Keratinocyte (primary cell): ENCODE measurements around the gene DIP2C. TPM values are rescaled to one million over a fixed set of nuclear protein-coding genes. Genes with fewer than 3 reads are reported as not detected.

ENCODE experiments used
- DNase-seq: peaks from one replicate; pipeline ENCODE4 v3.0.0-alpha.2; 2011; ENCODE audit warnings: low read depth, missing footprints, low spot score
- FAIRE-seq: peaks from 2 replicates; lab custom pipeline; 2011; peaks lifted over from hg19 to GRCh38; lab: Jason Lieb, UNC
- H2AFZ ChIP-seq: 2 replicates; pipeline ENCODE4 v1.6.0; 2012; ENCODE audit warnings: low read length, control low read depth, inconsistent platforms; ENCODE audit not compliant: control insufficient read depth
- H3K27ac ChIP-seq: 2 replicates; pipeline ENCODE4 v1.5.1; 2011; ENCODE audit warnings: low read length; ENCODE audit not compliant: control insufficient read depth, insufficient read depth
- H3K27me3 ChIP-seq: 3 replicates; pipeline ENCODE4 v1.6.0; 2011; ENCODE audit warnings: low read length; ENCODE audit not compliant: control insufficient read depth, insufficient read depth; ENCODE audit errors: extremely low read depth
- H3K36me3 ChIP-seq, 2 experiments: 2 replicates in 1 of 2; 3 replicates in 1 of 2; pipeline ENCODE4 v1.5.1; 2011; ENCODE audit warnings: low read length in 2 of 2, mild to moderate bottlenecking in 1 of 2; ENCODE audit not compliant: control insufficient read depth in 2 of 2, insufficient read depth in 2 of 2; ENCODE audit errors: extremely low read depth in 1 of 2
- H3K4me1 ChIP-seq: 3 replicates; pipeline ENCODE4 v1.5.1; 2011; ENCODE audit warnings: low read length; ENCODE audit not compliant: control insufficient read depth, insufficient read depth; ENCODE audit errors: extremely low read depth
- H3K4me2 ChIP-seq: 3 replicates; pipeline ENCODE4 v1.6.0; 2011; ENCODE audit warnings: low read depth, low read length; ENCODE audit not compliant: control insufficient read depth, insufficient read depth; ENCODE audit errors: extremely low read depth
- H3K4me3 ChIP-seq, 3 experiments: fragments of 200-600 bp in 1 of 3; sonication (generic) in 1 of 3; 2 replicates in 2 of 3; 3 replicates in 1 of 3; pipeline ENCODE4 v1.5.1; 2011 to 2016; ENCODE audit warnings: low read length in 3 of 3, mild to moderate bottlenecking in 3 of 3, control low read depth in 2 of 3, inconsistent platforms in 1 of 3, low read depth in 1 of 3, mixed read lengths in 1 of 3, mixed run types in 1 of 3, moderate library complexity in 1 of 3; ENCODE audit not compliant: control insufficient read depth in 2 of 3, insufficient read depth in 2 of 3; ENCODE audit errors: extremely low read depth in 1 of 3
- H3K79me2 ChIP-seq: 2 replicates; pipeline ENCODE4 v1.6.0; 2012; ENCODE audit warnings: low read length; ENCODE audit not compliant: control insufficient read depth, insufficient read depth
- H3K9ac ChIP-seq: 3 replicates; pipeline ENCODE4 v1.6.0; 2011; ENCODE audit warnings: low read length; ENCODE audit not compliant: control insufficient read depth, insufficient read depth; ENCODE audit errors: extremely low read depth
- H3K9me1 ChIP-seq: 3 replicates; pipeline ENCODE4 v1.6.0; 2011; ENCODE audit warnings: low read length; ENCODE audit not compliant: control insufficient read depth, insufficient read depth; ENCODE audit errors: extremely low read depth
- H3K9me3 ChIP-seq: 2 replicates; pipeline ENCODE4 v1.5.1; 2012; ENCODE audit warnings: low read depth, low read length; ENCODE audit not compliant: control insufficient read depth
- H4K20me1 ChIP-seq: 3 replicates; pipeline ENCODE4 v1.6.0; 2011; ENCODE audit warnings: low read length; ENCODE audit not compliant: control insufficient read depth, insufficient read depth; ENCODE audit errors: extremely low read depth
- EZH2 ChIP-seq: IDR thresholded peaks from one replicate; pipeline ENCODE4 v1.6.1; 2012; ENCODE audit warnings: inconsistent platforms, mild to moderate bottlenecking, low read length, moderate library complexity
- dilution Hi-C: fragments of 300-500 bp; cut with MboI; formaldehyde crosslinking; loops from one replicate; pipeline ENCODE4 v1.7.0; 2020; ENCODE audit warnings: low sequenced_read_pairs; ENCODE audit not compliant: extremely low pct_ligation_motif_present
- polyA plus RNA-seq, 5 experiments: library from polyadenylated mRNA; depleted of rRNA in 3 of 5; stranded (reverse) in 3 of 5; stranded (forward) in 1 of 5; unstranded in 1 of 5; fragments of >200 nt; gene quantifications; 1 replicate in 1 of 5; 2 replicates in 3 of 5; 3 replicates in 1 of 5; pipeline versions ENCODE4 v1.2.1 to v1.2.3, GENCODE V29; 2011 to 2012; ENCODE audit warnings: missing spikeins in 2 of 5, low read depth in 1 of 5, low replicate concordance in 1 of 5
- TF ChIP-seq, protein P1 (sequence below), 3 experiments: IDR thresholded peaks in 1 of 3; conservative IDR thresholded peaks in 1 of 3; optimal IDR thresholded peaks in 1 of 3; 2 replicates in 2 of 3; 3 replicates in 1 of 3; pipeline versions ENCODE3 to v1.5.1; 2011; ENCODE audit warnings: low read length in 3 of 3, mild to moderate bottlenecking in 3 of 3, moderate library complexity in 2 of 3, control low read depth in 1 of 3, inconsistent platforms in 1 of 3; ENCODE audit not compliant: insufficient read depth in 2 of 3; ENCODE audit errors: extremely low read depth in 1 of 3

DIP2C gene
- polyA plus RNA-seq, 1 donor (not counting 4 experiments of a cell fraction or from before 2014, with no cell fraction given) = 1.3 TPM

DNA sequence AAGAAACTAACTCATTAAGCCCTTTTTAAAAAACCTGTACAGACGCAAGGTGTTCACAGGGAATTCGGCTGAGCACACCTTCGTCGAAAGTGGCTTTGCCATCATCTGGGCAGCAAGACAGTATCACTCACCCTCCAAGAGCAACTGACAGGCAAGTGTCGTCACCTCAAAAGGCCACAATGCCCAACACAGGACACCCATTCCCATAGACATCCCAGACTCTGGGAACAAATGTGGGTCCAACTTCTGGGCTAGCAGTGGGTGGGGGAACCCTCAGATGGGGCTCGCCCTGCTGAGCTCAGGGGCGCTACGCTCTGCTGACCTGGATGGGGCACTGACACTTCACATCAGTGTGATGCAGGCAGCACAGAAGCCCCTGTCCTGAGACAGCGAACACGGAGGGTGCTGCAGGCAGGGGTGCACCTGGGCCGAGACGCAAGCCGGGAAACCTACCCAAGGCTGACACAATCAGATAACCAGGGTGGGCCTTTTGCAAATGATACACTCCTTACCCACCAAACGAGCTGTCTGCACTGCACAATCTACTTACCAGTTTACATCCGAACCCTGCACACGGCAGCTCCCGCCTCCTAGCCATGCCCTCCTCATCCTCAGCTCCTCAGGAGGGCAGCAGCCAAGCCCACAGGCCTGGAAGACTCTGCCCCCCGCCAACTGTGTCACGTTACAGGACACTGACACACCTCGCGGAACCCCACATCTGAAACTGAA, 1.7 kb downstream of the DIP2C start:
- DNase-seq (no peak), FAIRE-seq (no peak)
- H4K20me1 ChIP-seq = no peaks in the 10 kb centered on the region
- no peak overlapping the region for H2AFZ ChIP-seq
- peaks cover 10% of the 10 kb centered on the region for H3K4me1 ChIP-seq
- H3K27ac ChIP-seq = no peak overlapping the region
- H3K79me2 ChIP-seq = peaks cover 6% of the 10 kb centered on the region
- H3K9ac ChIP-seq = no peak overlapping the region
- H3K27me3 ChIP-seq = no peaks in the 10 kb centered on the region
- no peaks in the 10 kb centered on the region for H3K9me3 ChIP-seq
- peak overlapping the region; percentile 71 for H3K4me2 ChIP-seq
- dilution Hi-C loops = no loop called here
- H3K9me1 ChIP-seq = no peaks in the 10 kb centered on the region
- H3K4me3 ChIP-seq = peak overlapping the region in 2 of 3 experiments; percentile 13 to 60
- H3K36me3 ChIP-seq = no peaks in the 10 kb centered on the region
- TF ChIP-seq, protein P1, sequence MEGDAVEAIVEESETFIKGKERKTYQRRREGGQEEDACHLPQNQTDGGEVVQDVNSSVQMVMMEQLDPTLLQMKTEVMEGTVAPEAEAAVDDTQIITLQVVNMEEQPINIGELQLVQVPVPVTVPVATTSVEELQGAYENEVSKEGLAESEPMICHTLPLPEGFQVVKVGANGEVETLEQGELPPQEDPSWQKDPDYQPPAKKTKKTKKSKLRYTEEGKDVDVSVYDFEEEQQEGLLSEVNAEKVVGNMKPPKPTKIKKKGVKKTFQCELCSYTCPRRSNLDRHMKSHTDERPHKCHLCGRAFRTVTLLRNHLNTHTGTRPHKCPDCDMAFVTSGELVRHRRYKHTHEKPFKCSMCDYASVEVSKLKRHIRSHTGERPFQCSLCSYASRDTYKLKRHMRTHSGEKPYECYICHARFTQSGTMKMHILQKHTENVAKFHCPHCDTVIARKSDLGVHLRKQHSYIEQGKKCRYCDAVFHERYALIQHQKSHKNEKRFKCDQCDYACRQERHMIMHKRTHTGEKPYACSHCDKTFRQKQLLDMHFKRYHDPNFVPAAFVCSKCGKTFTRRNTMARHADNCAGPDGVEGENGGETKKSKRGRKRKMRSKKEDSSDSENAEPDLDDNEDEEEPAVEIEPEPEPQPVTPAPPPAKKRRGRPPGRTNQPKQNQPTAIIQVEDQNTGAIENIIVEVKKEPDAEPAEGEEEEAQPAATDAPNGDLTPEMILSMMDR (optimal IDR thresholded peaks at IDR 0.05 in 1 of 3, IDR thresholded peaks at IDR 0.05 in 1 of 3, conservative IDR thresholded peaks at IDR 0.05 in 1 of 3; ENCODE audit: extremely low read depth in 1 of 3, insufficient read depth in 2 of 3, low read length in 3 of 3) = no peak
- no peak for TF ChIP-seq EZH2

- no peaks in the 10 kb centered on the region for H3K36me3 ChIP-seq
- H3K9me3 ChIP-seq = no peaks in the 10 kb centered on the region
- H3K4me3 ChIP-seq = no peak overlapping the region
- no peak overlapping the region for H2AFZ ChIP-seq
- no peaks in the 10 kb centered on the region for H3K27me3 ChIP-seq
- no peaks in the 10 kb centered on the region for H4K20me1 ChIP-seq
- no peaks in the 10 kb centered on the region for H3K9me1 ChIP-seq
- dilution Hi-C loops = no loop called here
- no peak overlapping the region for H3K9ac ChIP-seq
- no peak overlapping the region for H3K4me2 ChIP-seq
- H3K4me1 ChIP-seq = peaks cover 10% of the 10 kb centered on the region
- DNase-seq (no peak), FAIRE-seq (no peak)
- TF ChIP-seq, protein P1 (optimal IDR thresholded peaks at IDR 0.05 in 1 of 3, IDR thresholded peaks at IDR 0.05 in 1 of 3, conservative IDR thresholded peaks at IDR 0.05 in 1 of 3; ENCODE audit: extremely low read depth in 1 of 3, insufficient read depth in 2 of 3, low read length in 3 of 3) = no peak
- TF ChIP-seq EZH2 = no peak
- H3K27ac ChIP-seq = no peak overlapping the region
- peaks cover 8% of the 10 kb centered on the region for H3K79me2 ChIP-seq
Measured at GRCh38 chr10:686155-686931, 3.1 kb downstream of the DIP2C start.
